GM06990 (cell line): ENCODE measurements around the gene TSHZ3.

Experiments used
- DNase-seq: peaks from one replicate; pipeline ENCODE4 v3.0.0-alpha.2; 2011; ENCODE audit not compliant: insufficient read length; ENCODE audit errors: extremely low read depth
- H3K27me3 ChIP-seq: replicated peaks from 2 replicates; pipeline ENCODE4 v1.6.0; 2011; ENCODE audit warnings: low read length; ENCODE audit not compliant: control insufficient read depth, insufficient read depth
- H3K36me3 ChIP-seq: 2 replicates; pipeline ENCODE4 v1.5.1; 2011; ENCODE audit warnings: low read length; ENCODE audit not compliant: control insufficient read depth, insufficient read depth
- H3K4me3 ChIP-seq: replicated peaks from 2 replicates; pipeline ENCODE4 v1.5.1; 2011; ENCODE audit warnings: low read depth, mild to moderate bottlenecking, control low read depth, low read length
- TF ChIP-seq, protein P1 (sequence below): IDR thresholded peaks from 2 replicates; pipeline ENCODE4 v1.5.1; 2011; ENCODE audit warnings: low read length, control low read depth, mild to moderate bottlenecking, inconsistent platforms; ENCODE audit not compliant: insufficient read depth, poor library complexity, severe bottlenecking

The TSHZ3 gene

GRCh38 chr19:31349160-31349881 is at the start of gene TSHZ3:
TSS of gene TSHZ3 (minus strand) at chr19:31349436. CDS start at chr19:31349219, 217 bp downstream.
- DNase-seq: no peak
- no peaks in the 10 kb centered on the region for H3K27me3 ChIP-seq

GRCh38 chr19:31397308-31397707 is 48.1 kb upstream of the TSHZ3 start:
- no peak overlapping the region for H3K4me3 ChIP-seq
- no peak for DNase-seq
- no peaks in the 10 kb centered on the region for H3K36me3 ChIP-seq
- TF ChIP-seq, protein P1, sequence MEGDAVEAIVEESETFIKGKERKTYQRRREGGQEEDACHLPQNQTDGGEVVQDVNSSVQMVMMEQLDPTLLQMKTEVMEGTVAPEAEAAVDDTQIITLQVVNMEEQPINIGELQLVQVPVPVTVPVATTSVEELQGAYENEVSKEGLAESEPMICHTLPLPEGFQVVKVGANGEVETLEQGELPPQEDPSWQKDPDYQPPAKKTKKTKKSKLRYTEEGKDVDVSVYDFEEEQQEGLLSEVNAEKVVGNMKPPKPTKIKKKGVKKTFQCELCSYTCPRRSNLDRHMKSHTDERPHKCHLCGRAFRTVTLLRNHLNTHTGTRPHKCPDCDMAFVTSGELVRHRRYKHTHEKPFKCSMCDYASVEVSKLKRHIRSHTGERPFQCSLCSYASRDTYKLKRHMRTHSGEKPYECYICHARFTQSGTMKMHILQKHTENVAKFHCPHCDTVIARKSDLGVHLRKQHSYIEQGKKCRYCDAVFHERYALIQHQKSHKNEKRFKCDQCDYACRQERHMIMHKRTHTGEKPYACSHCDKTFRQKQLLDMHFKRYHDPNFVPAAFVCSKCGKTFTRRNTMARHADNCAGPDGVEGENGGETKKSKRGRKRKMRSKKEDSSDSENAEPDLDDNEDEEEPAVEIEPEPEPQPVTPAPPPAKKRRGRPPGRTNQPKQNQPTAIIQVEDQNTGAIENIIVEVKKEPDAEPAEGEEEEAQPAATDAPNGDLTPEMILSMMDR: no peak
- H3K27me3 ChIP-seq: no peaks in the 10 kb centered on the region

More at GRCh38 chr19:31349160-31349881, at the start of gene TSHZ3:
- H3K4me3 ChIP-seq: no peak within 1 kb of the TSS
- H3K36me3 ChIP-seq: no peaks in the 10 kb centered on the region
- TF ChIP-seq, protein P1: no peak

DNA sequence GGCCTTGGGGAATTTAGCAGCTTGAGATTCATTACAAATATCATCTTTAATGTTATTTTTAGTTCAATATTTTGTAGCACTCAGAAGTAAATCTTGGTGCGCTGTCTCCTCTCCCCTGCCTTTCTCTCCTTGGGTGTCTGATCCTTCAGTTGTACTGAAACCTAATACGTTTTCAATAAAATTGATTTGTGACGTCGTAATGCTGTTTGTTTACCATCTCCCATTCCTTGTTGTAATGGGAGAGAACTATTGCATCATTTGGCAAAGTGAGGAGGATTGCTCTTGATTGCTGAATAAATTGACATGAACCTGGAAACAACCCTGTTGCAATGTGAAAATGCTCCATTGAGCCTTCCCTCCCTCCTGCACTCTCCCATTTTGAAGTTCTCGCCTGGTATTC is 43.2 kb upstream of the TSHZ3 start:
- TF ChIP-seq, protein P1: no peak
- no peak for DNase-seq
- no peaks in the 10 kb centered on the region for H3K36me3 ChIP-seq

GRCh38 chr19:31391518-31391917 is 42.3 kb upstream of the TSHZ3 start:
- DNase-seq: no peak
- Histone ChIP-seq H3K36me3 (no peaks in the 10 kb centered on the region), H3K4me3 (no peak overlapping the region), H3K27me3 (no peaks in the 10 kb centered on the region)
- TF ChIP-seq, protein P1: no peak

More for the DNA sequence above, 43.2 kb upstream of the TSHZ3 start:
- Histone ChIP-seq H3K4me3 (no peak overlapping the region), H3K27me3 (no peaks in the 10 kb centered on the region)

- TF ChIP-seq, protein P1: no peak
- no peaks in the 10 kb centered on the region for H3K36me3 ChIP-seq
- no peak for DNase-seq
Observed at GRCh38 chr19:31390711-31391110, 41.5 kb upstream of the TSHZ3 start.

GRCh38 chr19:31389874-31390273 is 40.6 kb upstream of the TSHZ3 start:
- no peak for DNase-seq
- TF ChIP-seq, protein P1: no peak

More at GRCh38 chr19:31390711-31391110, 41.5 kb upstream of the TSHZ3 start:
- H3K27me3 ChIP-seq: no peaks in the 10 kb centered on the region
- no peak overlapping the region for H3K4me3 ChIP-seq

More at GRCh38 chr19:31389874-31390273, 40.6 kb upstream of the TSHZ3 start:
- H3K4me3 ChIP-seq: no peak overlapping the region
- H3K27me3 ChIP-seq: no peaks in the 10 kb centered on the region
- H3K36me3 ChIP-seq: no peaks in the 10 kb centered on the region
